GM23338 (cell line): Measurements from ENCODE around the gene SLF2. TPM values are rescaled to one million over a fixed set of nuclear protein-coding genes. Genes with fewer than 3 reads are reported as not detected.

Experiments
- ATAC-seq: fragments of 200-7000 bp; cut with Tn5 transposase; 3 replicates; pipeline ENCODE4 v1.9.1; 2020
- DNase-seq: peaks from one replicate; pipeline ENCODE4 v3.0.0-alpha.2; 2015; ENCODE audit warnings: low spot score
- H2AFZ ChIP-seq: fragments of 200-600 bp; sonication (generic); 2 replicates; pipeline ENCODE4 v1.8.0; 2016; ENCODE audit warnings: antibody characterized with exemption, mild to moderate bottlenecking, moderate library complexity
- H3F3A ChIP-seq: fragments of 200-600 bp; sonication (generic); replicated peaks from 2 replicates; pipeline ENCODE4 v1.8.0; 2017; ENCODE audit warnings: antibody characterized with exemption, mixed run types, low read depth
- H3K27ac ChIP-seq: fragments of 200-600 bp; sonication (generic); 2 replicates; pipeline ENCODE4 v1.6.1; 2016; ENCODE audit warnings: low read depth
- H3K27me3 ChIP-seq: fragments of 200-600 bp; sonication (generic); 2 replicates; pipeline ENCODE4 v1.8.0; 2016; ENCODE audit warnings: mild to moderate bottlenecking, mixed run types, moderate library complexity; ENCODE audit not compliant: insufficient read depth
- H3K36me3 ChIP-seq: fragments of 200-600 bp; sonication (generic); 2 replicates; pipeline ENCODE4 v1.8.0; 2016; ENCODE audit warnings: mild to moderate bottlenecking; ENCODE audit not compliant: insufficient read depth
- H3K4me1 ChIP-seq: fragments of 200-600 bp; sonication (generic); 2 replicates; pipeline ENCODE4 v1.8.0; 2016; ENCODE audit warnings: mild to moderate bottlenecking, moderate library complexity; ENCODE audit not compliant: insufficient read depth
- H3K4me2 ChIP-seq: fragments of 200-600 bp; sonication (generic); 2 replicates; pipeline ENCODE4 v1.7.1; 2017; ENCODE audit warnings: mixed run types
- H3K4me3 ChIP-seq: fragments of 200-600 bp; sonication (generic); 2 replicates; pipeline ENCODE4 v1.6.1; 2016; ENCODE audit warnings: mixed run types
- H3K79me2 ChIP-seq: fragments of 200-600 bp; sonication (generic); replicated peaks from 2 replicates; pipeline ENCODE4 v1.8.0; 2017; ENCODE audit warnings: mild to moderate bottlenecking; ENCODE audit not compliant: insufficient read depth
- H3K9me2 ChIP-seq: fragments of 200-600 bp; sonication (generic); 2 replicates; pipeline ENCODE4 v1.8.0; 2017; ENCODE audit not compliant: insufficient read depth
- H4K20me1 ChIP-seq: fragments of 200-600 bp; sonication (generic); replicated peaks from 2 replicates; pipeline ENCODE4 v1.8.0; 2017; ENCODE audit warnings: mild to moderate bottlenecking; ENCODE audit not compliant: insufficient read depth
- H3K27ac Mint-ChIP-seq: 2 replicates; pipeline ENCODE4 v1.8.0; 2020; ENCODE audit warnings: inconsistent platforms, mild to moderate bottlenecking, moderate library complexity, mixed read lengths
- H3K27me3 Mint-ChIP-seq: 3 replicates; pipeline ENCODE4 v1.8.0; 2022; ENCODE audit warnings: low read depth, mild to moderate bottlenecking, moderate library complexity, mixed read lengths, inconsistent platforms; ENCODE audit not compliant: insufficient read depth, poor library complexity
- H3K36me3 Mint-ChIP-seq: 3 replicates; pipeline ENCODE4 v1.8.0; 2021; ENCODE audit warnings: low read depth, mild to moderate bottlenecking, inconsistent platforms, moderate library complexity, mixed read lengths
- H3K4me1 Mint-ChIP-seq: 3 replicates; pipeline ENCODE4 v1.8.0; 2020; ENCODE audit warnings: mild to moderate bottlenecking, inconsistent platforms, mixed read lengths
- H3K4me3 Mint-ChIP-seq: 3 replicates; pipeline ENCODE4 v1.8.0; 2021; ENCODE audit warnings: moderate library complexity, mild to moderate bottlenecking, inconsistent platforms, mixed read lengths
- H3K9me3 Mint-ChIP-seq: 3 replicates; pipeline ENCODE4 v1.8.0; 2020; ENCODE audit warnings: moderate library complexity, mild to moderate bottlenecking, inconsistent platforms, mixed read lengths
- CREB1 ChIP-seq: fragments of 250-450 bp; sonication (Bioruptor Pico); IDR thresholded peaks from 2 replicates; pipeline ENCODE4 v1.5.0; 2020; ENCODE audit warnings: low read depth, mild to moderate bottlenecking, moderate library complexity
- EZH2 ChIP-seq: fragments of 200-600 bp; sonication (generic); IDR thresholded peaks from one replicate; pipeline ENCODE4 v1.8.0; 2017; ENCODE audit warnings: antibody characterized with exemption, mild to moderate bottlenecking, low read depth; ENCODE audit not compliant: unreplicated experiment
- JUNB ChIP-seq: IDR thresholded peaks from one replicate; pipeline ENCODE4 v1.6.1; 2016; ENCODE audit warnings: antibody characterized with exemption; ENCODE audit not compliant: unreplicated experiment
- STAT1 ChIP-seq: IDR thresholded peaks from one replicate; pipeline ENCODE4 v1.6.1; 2016; ENCODE audit warnings: antibody characterized with exemption; ENCODE audit not compliant: unreplicated experiment
- ZNF114 ChIP-seq: fragments of 250-450 bp; sonication (Bioruptor Pico); IDR thresholded peaks from 2 replicates; pipeline ENCODE4 v1.5.0; 2020; ENCODE audit warnings: mild to moderate bottlenecking, moderate library complexity
- ZNF331 ChIP-seq: fragments of 250-450 bp; sonication (Bioruptor Pico); IDR thresholded peaks from 2 replicates; pipeline ENCODE4 v1.5.0; 2020; ENCODE audit warnings: low read depth, mild to moderate bottlenecking, moderate library complexity
- polyA plus RNA-seq: library from polyadenylated mRNA; unstranded; fragments of >200 nt; fragmentation: Nextera tagmentation; extraction: Ambion mirVana; gene quantifications from 2 replicates; pipeline ENCODE4 v1.2.1, GENCODE V29; 2016
- total RNA-seq: library from RNA; depleted of rRNA; stranded (reverse); fragments of >200 nt; shearing (Covaris generic); gene quantifications from 2 replicates; pipeline ENCODE4 v1.2.3, GENCODE V29; 2014
- TF ChIP-seq, protein P1 (sequence below): IDR thresholded peaks from 2 replicates; pipeline ENCODE4 v1.6.1; 2016; ENCODE audit warnings: antibody characterized with exemption
- TF ChIP-seq, protein P2 (sequence below): IDR thresholded peaks from one replicate; pipeline ENCODE4 v1.6.1; 2018; ENCODE audit warnings: antibody characterized with exemption; ENCODE audit not compliant: unreplicated experiment
- TF ChIP-seq, protein P3 (sequence below): fragments of 250-450 bp; sonication (Bioruptor Pico); IDR thresholded peaks from 2 replicates; pipeline ENCODE4 v1.5.0; 2020; ENCODE audit warnings: mild to moderate bottlenecking, moderate library complexity

SLF2 gene
- total and polyA plus RNA-seq, 2 experiments from 2014 or later = 13.6 to 22.1 TPM

DNA sequence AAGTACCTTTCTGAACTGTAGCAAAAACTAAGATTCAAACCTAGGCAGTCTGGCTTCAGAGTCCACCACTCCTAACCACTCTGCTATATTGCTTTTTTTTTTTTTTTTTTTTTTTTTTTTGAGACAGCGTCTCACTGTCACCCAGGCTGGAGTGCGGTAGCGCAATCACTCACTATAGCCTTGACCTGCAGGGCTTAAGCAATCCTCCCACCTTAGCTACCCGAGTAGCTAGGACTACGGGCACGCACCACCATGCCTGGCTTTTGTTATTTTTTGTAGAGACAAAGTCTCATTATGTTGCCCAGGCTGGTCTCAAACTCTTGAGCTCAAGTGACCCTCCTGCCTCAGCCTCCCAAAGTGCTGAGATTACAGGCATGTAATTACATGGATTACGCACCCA, 10.1 kb upstream of the SLF2 start:
- no peak for DNase-seq
- ATAC-seq = no peak
- Mint-ChIP-seq H3K27ac (no peak overlapping the region), H3K4me3 (no peak overlapping the region), H3K27me3 (peaks cover 2% of the 10 kb centered on the region), H3K9me3 (no peaks in the 10 kb centered on the region), H3K4me1 (no peaks in the 10 kb centered on the region), H3K36me3 (no peaks in the 10 kb centered on the region)
- Histone ChIP-seq H4K20me1 (no peaks in the 10 kb centered on the region), H3K27me3 (no peaks in the 10 kb centered on the region), H3K4me1 (no peaks in the 10 kb centered on the region), H3K4me3 (no peak overlapping the region), H3K79me2 (no peaks in the 10 kb centered on the region), H3K27ac (no peak overlapping the region), H3K9me2 (no peaks in the 10 kb centered on the region), H2AFZ (no peak overlapping the region), H3K36me3 (no peaks in the 10 kb centered on the region), H3K4me2 (no peak overlapping the region), H3F3A (no peaks in the 10 kb centered on the region)
- TF ChIP-seq STAT1 (no peak), CREB1 (no peak), ZNF331 (CRISPR knock-in tag) (no peak), JUNB (no peak), ZNF114 (CRISPR knock-in tag) (no peak), EZH2 (no peak)
- TF ChIP-seq, protein P1, sequence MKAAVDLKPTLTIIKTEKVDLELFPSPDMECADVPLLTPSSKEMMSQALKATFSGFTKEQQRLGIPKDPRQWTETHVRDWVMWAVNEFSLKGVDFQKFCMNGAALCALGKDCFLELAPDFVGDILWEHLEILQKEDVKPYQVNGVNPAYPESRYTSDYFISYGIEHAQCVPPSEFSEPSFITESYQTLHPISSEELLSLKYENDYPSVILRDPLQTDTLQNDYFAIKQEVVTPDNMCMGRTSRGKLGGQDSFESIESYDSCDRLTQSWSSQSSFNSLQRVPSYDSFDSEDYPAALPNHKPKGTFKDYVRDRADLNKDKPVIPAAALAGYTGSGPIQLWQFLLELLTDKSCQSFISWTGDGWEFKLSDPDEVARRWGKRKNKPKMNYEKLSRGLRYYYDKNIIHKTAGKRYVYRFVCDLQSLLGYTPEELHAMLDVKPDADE = no peak
- TF ChIP-seq, protein P2, sequence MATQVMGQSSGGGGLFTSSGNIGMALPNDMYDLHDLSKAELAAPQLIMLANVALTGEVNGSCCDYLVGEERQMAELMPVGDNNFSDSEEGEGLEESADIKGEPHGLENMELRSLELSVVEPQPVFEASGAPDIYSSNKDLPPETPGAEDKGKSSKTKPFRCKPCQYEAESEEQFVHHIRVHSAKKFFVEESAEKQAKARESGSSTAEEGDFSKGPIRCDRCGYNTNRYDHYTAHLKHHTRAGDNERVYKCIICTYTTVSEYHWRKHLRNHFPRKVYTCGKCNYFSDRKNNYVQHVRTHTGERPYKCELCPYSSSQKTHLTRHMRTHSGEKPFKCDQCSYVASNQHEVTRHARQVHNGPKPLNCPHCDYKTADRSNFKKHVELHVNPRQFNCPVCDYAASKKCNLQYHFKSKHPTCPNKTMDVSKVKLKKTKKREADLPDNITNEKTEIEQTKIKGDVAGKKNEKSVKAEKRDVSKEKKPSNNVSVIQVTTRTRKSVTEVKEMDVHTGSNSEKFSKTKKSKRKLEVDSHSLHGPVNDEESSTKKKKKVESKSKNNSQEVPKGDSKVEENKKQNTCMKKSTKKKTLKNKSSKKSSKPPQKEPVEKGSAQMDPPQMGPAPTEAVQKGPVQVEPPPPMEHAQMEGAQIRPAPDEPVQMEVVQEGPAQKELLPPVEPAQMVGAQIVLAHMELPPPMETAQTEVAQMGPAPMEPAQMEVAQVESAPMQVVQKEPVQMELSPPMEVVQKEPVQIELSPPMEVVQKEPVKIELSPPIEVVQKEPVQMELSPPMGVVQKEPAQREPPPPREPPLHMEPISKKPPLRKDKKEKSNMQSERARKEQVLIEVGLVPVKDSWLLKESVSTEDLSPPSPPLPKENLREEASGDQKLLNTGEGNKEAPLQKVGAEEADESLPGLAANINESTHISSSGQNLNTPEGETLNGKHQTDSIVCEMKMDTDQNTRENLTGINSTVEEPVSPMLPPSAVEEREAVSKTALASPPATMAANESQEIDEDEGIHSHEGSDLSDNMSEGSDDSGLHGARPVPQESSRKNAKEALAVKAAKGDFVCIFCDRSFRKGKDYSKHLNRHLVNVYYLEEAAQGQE = no peak
- TF ChIP-seq, protein P3, sequence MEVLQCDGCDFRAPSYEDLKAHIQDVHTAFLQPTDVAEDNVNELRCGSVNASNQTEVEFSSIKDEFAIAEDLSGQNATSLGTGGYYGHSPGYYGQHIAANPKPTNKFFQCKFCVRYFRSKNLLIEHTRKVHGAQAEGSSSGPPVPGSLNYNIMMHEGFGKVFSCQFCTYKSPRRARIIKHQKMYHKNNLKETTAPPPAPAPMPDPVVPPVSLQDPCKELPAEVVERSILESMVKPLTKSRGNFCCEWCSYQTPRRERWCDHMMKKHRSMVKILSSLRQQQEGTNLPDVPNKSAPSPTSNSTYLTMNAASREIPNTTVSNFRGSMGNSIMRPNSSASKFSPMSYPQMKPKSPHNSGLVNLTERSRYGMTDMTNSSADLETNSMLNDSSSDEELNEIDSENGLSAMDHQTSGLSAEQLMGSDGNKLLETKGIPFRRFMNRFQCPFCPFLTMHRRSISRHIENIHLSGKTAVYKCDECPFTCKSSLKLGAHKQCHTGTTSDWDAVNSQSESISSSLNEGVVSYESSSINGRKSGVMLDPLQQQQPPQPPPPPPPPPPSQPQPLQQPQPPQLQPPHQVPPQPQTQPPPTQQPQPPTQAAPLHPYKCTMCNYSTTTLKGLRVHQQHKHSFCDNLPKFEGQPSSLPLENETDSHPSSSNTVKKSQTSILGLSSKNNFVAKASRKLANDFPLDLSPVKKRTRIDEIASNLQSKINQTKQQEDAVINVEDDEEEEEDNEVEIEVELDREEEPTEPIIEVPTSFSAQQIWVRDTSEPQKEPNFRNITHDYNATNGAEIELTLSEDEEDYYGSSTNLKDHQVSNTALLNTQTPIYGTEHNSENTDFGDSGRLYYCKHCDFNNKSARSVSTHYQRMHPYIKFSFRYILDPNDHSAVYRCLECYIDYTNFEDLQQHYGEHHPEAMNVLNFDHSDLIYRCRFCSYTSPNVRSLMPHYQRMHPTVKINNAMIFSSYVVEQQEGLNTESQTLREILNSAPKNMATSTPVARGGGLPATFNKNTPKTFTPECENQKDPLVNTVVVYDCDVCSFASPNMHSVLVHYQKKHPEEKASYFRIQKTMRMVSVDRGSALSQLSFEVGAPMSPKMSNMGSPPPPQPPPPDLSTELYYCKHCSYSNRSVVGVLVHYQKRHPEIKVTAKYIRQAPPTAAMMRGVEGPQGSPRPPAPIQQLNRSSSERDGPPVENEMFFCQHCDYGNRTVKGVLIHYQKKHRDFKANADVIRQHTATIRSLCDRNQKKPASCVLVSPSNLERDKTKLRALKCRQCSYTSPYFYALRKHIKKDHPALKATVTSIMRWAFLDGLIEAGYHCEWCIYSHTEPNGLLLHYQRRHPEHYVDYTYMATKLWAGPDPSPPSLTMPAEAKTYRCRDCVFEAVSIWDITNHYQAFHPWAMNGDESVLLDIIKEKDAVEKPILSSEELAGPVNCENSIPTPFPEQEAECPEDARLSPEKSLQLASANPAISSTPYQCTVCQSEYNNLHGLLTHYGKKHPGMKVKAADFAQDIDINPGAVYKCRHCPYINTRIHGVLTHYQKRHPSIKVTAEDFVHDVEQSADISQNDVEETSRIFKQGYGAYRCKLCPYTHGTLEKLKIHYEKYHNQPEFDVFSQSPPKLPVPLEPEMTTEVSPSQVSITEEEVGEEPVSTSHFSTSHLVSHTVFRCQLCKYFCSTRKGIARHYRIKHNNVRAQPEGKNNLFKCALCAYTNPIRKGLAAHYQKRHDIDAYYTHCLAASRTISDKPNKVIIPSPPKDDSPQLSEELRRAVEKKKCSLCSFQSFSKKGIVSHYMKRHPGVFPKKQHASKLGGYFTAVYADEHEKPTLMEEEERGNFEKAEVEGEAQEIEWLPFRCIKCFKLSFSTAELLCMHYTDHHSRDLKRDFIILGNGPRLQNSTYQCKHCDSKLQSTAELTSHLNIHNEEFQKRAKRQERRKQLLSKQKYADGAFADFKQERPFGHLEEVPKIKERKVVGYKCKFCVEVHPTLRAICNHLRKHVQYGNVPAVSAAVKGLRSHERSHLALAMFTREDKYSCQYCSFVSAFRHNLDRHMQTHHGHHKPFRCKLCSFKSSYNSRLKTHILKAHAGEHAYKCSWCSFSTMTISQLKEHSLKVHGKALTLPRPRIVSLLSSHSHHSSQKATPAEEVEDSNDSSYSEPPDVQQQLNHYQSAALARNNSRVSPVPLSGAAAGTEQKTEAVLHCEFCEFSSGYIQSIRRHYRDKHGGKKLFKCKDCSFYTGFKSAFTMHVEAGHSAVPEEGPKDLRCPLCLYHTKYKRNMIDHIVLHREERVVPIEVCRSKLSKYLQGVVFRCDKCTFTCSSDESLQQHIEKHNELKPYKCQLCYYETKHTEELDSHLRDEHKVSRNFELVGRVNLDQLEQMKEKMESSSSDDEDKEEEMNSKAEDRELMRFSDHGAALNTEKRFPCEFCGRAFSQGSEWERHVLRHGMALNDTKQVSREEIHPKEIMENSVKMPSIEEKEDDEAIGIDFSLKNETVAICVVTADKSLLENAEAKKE (CRISPR knock-in tag) = no peak
